NOMO-1 treated with dmso at 0.1 percent for 144 hours (cell line): ENCODE data around the gene MRPL48.
"Not testable (repeated sequence)": the region's sequence is repeated elsewhere in the genome, so short reads cannot be mapped to it uniquely, and the experiment has no call there.

Experiments used
- DNase-seq: peaks from one replicate; lab custom pipeline; 2025; ENCODE audit not compliant: unreplicated experiment; lab: John Stamatoyannopoulos, UW

Gene MRPL48

GRCh38 chr11:73838443-73839122, 50.9 kb downstream of the MRPL48 start:
- DNase-seq = no peak

GRCh38 chr11:73839123-73839457, 51.4 kb downstream of the MRPL48 start:
- DNase-seq = no peak

GRCh38 chr11:73851046-73851764, 63.5 kb downstream of the MRPL48 start:
- peak; percentile 61 for DNase-seq

- DNase-seq = no peak
Measured at GRCh38 chr11:73852049-73852448, 64.4 kb downstream of the MRPL48 start.

- DNase-seq = no peak
Measured at GRCh38 chr11:73854680-73855079, 67.0 kb downstream of the MRPL48 start.

GRCh38 chr11:73856031-73856567, 68.4 kb downstream of the MRPL48 start:
- DNase-seq = no peak

GRCh38 chr11:73859671-73860070, 72.0 kb downstream of the MRPL48 start:
- DNase-seq = no peak

GRCh38 chr11:73860202-73860601, 72.5 kb downstream of the MRPL48 start:
- DNase-seq = no peak

GRCh38 chr11:73862986-73863385, 75.3 kb downstream of the MRPL48 start:
- no peak for DNase-seq

- no peak for DNase-seq
Measured at GRCh38 chr11:73866095-73866579, 78.5 kb downstream of the MRPL48 start.

GRCh38 chr11:73866586-73866996, 78.9 kb downstream of the MRPL48 start:
- DNase-seq = no peak

- no peak for DNase-seq
Measured at GRCh38 chr11:73869332-73869949, 81.8 kb downstream of the MRPL48 start.

GRCh38 chr11:73870261-73870660, 82.6 kb downstream of the MRPL48 start:
- no peak for DNase-seq

GRCh38 chr11:73872749-73873357, 85.2 kb downstream of the MRPL48 start:
- DNase-seq = no peak

- no peak for DNase-seq
Measured at GRCh38 chr11:73875380-73875779, 87.7 kb downstream of the MRPL48 start.

GRCh38 chr11:73875840-73876239, 88.2 kb downstream of the MRPL48 start:
- no peak for DNase-seq

- peak; percentile 98 for DNase-seq
Measured at GRCh38 chr11:73876424-73877310, 89.0 kb downstream of the MRPL48 start, which contains the start of the genes COA4 and PAAF1. Gene COA4, minus strand, starts transcription at chr11:73876846. Its CDS starts 3,468 bp downstream, at chr11:73873378. Gene PAAF1, plus strand, starts transcription at chr11:73876999. Its CDS starts 23 bp downstream, at chr11:73877022.

- no peak for DNase-seq
Measured at GRCh38 chr11:73878771-73879170, 91.1 kb downstream of the MRPL48 start.

GRCh38 chr11:73880449-73880848, 92.8 kb downstream of the MRPL48 start:
- DNase-seq = not testable (repeated sequence)

GRCh38 chr11:73883856-73884255, 96.2 kb downstream of the MRPL48 start:
- DNase-seq = no peak
